GM23248 (cell line): ENCODE results near the gene TRAK2.
"Not testable (repeated sequence)": the region's sequence is repeated elsewhere in the genome, so short reads cannot be mapped to it uniquely, and the experiment has no call there.

ENCODE experiments used
- EZH2 ChIP-seq: fragments of 200-600 bp; sonication (generic); IDR thresholded peaks from 2 replicates; pipeline ENCODE4 v1.6.1; 2018; ENCODE audit warnings: antibody characterized with exemption, mild to moderate bottlenecking; ENCODE audit not compliant: insufficient read depth, poor library complexity, severe bottlenecking
- EZH2phosphoT487 ChIP-seq: fragments of 200-600 bp; sonication (generic); IDR thresholded peaks from 2 replicates; pipeline ENCODE4 v1.6.1; 2018; ENCODE audit warnings: antibody characterized with exemption, moderate library complexity, mild to moderate bottlenecking, low read depth; ENCODE audit not compliant: insufficient read depth

DNA sequence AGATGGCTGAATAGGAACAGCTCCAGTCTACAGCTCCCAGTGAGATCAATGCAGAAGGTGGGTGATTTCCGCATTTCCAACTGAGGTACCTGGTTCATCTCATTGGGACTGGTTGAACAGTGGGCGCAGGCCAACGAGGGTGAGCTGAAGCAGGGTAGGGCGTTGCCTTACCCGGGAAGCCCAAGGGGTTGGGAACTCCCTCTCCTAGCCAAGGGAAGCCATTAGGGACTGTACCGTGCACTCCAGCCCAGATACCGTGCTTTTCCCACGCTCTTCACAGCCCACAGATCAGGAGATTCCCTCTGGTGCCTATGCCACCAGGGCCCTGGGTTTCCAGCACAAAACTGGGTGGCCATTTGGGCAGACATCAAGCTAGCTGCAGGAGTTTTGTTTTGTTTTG, 81.9 kb downstream of the TRAK2 start:
- not testable (repeated sequence) for TF ChIP-seq EZH2phosphoT487, EZH2
